Prostate gland (tissue), 2 donors: ENCODE results near the gene OCIAD2.

ENCODE experiments used
- POLR2A ChIP-seq: fragments of 450-650 bp; IDR thresholded peaks from one replicate; pipeline ENCODE4 v1.6.1; 2016; ENCODE audit warnings: antibody characterized with exemption, mild to moderate bottlenecking
- POLR2AphosphoS5 ChIP-seq: sonication (generic); formaldehyde crosslinking; IDR thresholded peaks from one replicate; pipeline ENCODE4 v1.6.1; 2017; ENCODE audit warnings: antibody characterized with exemption
- TF ChIP-seq, protein P1 (sequence below), 4 experiments: fragments of 200-600 bp in 2 of 4; fragments of 450-650 bp in 2 of 4; sonication (generic) in 2 of 4; IDR thresholded peaks; 1 replicate in 3 of 4; 2 replicates in 1 of 4; pipeline ENCODE4 v1.5.1; 2016 to 2019; ENCODE audit warnings: antibody characterized with exemption in 4 of 4, mild to moderate bottlenecking in 2 of 4, moderate library complexity in 2 of 4

DNA sequence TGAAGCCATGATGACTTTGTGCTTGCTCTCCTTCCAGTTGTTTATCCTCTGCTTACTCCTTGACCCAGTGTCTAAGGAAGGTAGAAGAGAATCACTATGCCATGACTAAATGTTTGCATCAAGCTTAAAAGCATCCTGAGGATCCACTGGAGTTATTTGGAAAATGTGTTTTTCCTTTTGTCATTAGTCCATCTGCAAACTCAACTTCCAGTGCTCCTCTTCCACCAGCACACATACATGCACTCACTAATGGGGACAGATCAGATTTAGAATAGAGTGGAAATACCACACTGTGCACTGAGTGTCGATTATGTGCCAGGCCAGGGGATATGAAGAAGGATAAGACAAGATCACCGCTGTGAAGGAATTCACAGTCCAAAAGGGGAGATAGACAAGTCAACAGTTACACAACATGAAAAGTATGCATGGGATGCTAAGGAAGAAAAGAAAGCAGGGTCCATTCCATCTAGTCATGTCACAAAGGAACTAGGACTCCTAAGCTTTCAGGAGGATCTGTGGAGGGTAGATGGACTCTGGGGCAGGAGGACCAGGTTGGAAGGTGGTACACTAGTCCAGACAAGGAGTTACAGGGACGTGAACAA, 1.9 kb downstream of the OCIAD2 start:
- TF ChIP-seq, protein P1, sequence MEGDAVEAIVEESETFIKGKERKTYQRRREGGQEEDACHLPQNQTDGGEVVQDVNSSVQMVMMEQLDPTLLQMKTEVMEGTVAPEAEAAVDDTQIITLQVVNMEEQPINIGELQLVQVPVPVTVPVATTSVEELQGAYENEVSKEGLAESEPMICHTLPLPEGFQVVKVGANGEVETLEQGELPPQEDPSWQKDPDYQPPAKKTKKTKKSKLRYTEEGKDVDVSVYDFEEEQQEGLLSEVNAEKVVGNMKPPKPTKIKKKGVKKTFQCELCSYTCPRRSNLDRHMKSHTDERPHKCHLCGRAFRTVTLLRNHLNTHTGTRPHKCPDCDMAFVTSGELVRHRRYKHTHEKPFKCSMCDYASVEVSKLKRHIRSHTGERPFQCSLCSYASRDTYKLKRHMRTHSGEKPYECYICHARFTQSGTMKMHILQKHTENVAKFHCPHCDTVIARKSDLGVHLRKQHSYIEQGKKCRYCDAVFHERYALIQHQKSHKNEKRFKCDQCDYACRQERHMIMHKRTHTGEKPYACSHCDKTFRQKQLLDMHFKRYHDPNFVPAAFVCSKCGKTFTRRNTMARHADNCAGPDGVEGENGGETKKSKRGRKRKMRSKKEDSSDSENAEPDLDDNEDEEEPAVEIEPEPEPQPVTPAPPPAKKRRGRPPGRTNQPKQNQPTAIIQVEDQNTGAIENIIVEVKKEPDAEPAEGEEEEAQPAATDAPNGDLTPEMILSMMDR (IDR thresholded peaks at IDR 0.05) = no peak
- TF ChIP-seq POLR2AphosphoS5 (no peak), POLR2A (no peak)
